AG10803 (cell line): ENCODE results near the gene SELENOO.
A peak's percentile ranks its signal among the peaks of the same experiment; 100 is the strongest.

Experiments used
- DNase-seq: peaks from one replicate; pipeline ENCODE4 v3.0.0; 2010; ENCODE audit warnings: low read depth
- H3K4me3 ChIP-seq: 2 replicates; pipeline ENCODE4 v1.5.1; 2011; ENCODE audit warnings: mild to moderate bottlenecking, low read length, control low read depth
- CTCF ChIP-seq: conservative IDR thresholded peaks from 2 replicates; pipeline ENCODE4 v1.5.1; 2011; ENCODE audit warnings: mild to moderate bottlenecking, low read length, control low read depth, inconsistent platforms

The SELENOO gene

GRCh38 chr22:50218153-50218995 lies 17.6 kb downstream of the SELENOO start:
- H3K4me3 ChIP-seq: no peak overlapping the region
- TF ChIP-seq CTCF: no peak
- no peak for DNase-seq

GRCh38 chr22:50218996-50219727 lies 18.4 kb downstream of the SELENOO start:
- peak; percentile 75 for DNase-seq
- H3K4me3 ChIP-seq: no peak overlapping the region
- TF ChIP-seq CTCF: no peak

DNA sequence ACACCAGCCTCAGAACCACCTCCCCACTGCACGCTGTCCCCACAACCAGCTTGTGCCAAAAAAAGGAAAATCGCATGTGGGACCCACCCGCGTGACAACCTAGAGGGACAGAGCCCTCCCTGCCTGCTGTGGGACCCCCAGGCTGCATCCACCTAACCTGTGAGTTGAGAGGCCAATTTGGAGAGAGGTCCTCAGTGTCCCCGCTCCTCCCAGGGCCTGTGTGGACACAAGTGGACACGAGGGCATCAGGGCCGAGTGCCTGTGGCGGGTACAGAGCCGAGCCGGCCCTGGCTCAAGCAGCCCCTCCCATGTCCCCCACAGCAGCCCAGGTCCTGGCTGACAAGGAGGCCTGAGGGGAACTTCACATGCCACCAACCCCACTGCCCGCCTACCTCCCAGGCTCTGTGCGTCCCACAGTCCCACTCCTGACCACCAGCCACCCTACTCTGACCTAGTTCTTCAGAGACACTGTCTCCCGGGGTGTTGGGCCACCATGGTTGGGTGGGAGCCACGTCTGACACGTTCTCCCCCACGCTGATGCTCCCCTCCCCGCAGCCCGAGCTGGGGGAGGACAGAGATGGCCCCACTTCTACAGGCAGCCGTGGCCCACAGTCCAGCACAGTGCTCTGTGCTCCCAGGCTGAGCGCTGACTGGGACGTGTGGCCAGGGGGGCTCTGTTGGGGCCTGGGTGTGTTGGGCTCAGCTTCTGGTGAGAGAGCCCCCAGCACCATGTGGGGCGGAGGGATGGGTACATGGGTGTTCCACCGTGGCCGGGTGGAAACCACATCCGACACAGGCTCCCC lies 19.2 kb downstream of the SELENOO start:
- TF ChIP-seq CTCF: no peak
- no peak overlapping the region for H3K4me3 ChIP-seq
- no peak for DNase-seq

DNA sequence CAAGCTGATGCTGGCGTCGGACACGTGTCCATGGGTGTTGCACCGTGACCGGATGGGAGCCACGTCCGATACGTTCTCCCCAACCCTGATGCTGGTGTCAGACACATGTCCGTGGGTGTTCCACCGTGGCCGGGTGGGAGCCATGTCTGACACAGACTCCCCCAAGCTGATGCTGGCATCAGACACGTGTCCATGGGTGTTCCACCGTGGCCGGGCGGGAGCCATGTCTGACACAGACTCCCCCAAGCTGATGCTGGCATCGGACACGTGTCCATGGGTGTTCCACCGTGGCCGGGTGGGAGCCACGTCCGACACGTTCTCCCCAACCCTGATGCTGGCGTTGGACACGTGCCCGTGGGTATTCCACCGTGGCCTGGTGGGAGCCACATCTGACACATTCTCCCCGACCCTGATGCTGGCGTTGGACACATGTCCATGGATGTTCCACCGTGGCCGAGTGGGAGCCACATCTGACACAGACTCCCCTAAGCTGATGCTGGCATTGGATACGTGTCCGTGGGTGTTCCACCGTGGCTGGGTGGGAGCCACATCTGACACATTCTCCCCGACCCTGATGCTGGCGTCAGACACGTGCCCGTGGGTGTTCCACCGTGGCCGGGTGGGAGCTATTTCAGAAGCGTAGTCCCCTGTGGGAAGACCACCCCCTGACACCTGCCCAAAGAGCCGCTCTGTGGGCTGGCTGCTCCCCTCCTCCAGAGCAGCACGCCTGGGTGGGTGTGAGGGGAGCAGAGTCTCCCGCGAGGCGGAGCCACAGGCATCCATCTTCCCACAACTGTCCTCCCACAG lies 20.0 kb downstream of the SELENOO start:
- no peak for TF ChIP-seq CTCF
- DNase-seq: no peak
- H3K4me3 ChIP-seq: no peak overlapping the region

- no peak for DNase-seq
- no peak overlapping the region for H3K4me3 ChIP-seq
- no peak for TF ChIP-seq CTCF
Observed at GRCh38 chr22:50221410-50222300, 20.8 kb downstream of the SELENOO start.

DNA sequence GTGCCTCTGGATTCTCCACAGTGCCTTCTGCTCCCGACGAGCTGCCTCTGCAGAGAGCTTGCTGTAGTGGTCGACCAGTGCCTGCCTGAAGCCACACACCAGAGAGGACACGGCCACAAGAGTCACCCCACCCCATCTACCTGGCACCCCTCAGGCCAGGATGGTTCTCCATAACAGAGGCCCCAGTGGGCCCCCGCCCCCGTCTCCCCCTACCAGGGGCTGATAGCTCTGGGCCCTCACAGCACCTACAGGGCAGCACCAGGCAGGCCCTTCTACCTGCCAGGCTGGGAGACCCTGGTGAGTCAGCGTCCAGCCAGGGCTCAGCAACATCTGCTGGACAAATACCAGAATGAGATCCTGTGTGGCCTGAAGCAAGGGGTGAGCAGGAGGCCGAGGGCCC lies 21.7 kb downstream of the SELENOO start:
- no peak for DNase-seq
- no peak overlapping the region for H3K4me3 ChIP-seq
- no peak for TF ChIP-seq CTCF
